ENCODE data around the gene PRR19. TPM values are rescaled to one million over a fixed set of nuclear protein-coding genes. Genes with fewer than 3 reads are reported as not detected.

Gene PRR19
- total RNA-seq, 1 donor from 2014 or later, result 1.7 TPM

DNA sequence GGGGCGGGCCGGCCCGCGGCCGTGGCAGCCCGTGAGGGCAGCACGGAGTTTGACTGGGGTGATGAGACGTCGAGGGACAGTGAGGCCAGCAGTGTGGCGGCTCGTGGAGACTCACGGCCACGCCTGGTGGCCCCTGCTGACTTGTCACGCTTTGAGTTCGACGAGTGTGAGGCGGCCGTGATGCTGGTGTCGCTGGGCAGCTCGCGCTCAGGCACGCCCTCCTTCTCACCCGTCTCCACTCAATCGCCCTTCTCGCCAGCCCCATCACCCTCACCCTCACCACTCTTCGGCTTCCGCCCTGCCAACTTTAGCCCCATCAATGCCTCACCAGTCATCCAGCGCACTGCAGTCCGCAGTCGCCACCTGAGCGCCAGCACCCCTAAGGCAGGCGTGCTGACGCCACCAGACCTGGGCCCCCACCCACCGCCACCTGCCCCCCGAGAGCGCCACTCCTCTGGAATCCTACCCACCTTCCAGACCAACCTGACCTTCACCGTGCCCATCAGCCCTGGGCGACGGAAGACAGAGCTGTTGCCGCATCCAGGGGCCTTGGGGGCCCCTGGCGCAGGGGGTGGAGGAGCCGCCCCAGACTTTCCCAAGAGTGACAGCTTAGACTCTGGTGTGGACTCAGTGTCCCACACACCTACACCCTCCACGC is 28.4 kb upstream of the PRR19 start:
- TF ChIP-seq, protein P1, sequence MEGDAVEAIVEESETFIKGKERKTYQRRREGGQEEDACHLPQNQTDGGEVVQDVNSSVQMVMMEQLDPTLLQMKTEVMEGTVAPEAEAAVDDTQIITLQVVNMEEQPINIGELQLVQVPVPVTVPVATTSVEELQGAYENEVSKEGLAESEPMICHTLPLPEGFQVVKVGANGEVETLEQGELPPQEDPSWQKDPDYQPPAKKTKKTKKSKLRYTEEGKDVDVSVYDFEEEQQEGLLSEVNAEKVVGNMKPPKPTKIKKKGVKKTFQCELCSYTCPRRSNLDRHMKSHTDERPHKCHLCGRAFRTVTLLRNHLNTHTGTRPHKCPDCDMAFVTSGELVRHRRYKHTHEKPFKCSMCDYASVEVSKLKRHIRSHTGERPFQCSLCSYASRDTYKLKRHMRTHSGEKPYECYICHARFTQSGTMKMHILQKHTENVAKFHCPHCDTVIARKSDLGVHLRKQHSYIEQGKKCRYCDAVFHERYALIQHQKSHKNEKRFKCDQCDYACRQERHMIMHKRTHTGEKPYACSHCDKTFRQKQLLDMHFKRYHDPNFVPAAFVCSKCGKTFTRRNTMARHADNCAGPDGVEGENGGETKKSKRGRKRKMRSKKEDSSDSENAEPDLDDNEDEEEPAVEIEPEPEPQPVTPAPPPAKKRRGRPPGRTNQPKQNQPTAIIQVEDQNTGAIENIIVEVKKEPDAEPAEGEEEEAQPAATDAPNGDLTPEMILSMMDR (IDR thresholded peaks at IDR 0.05), result no peak
- H3K4me3 Mint-ChIP-seq (ENCODE audit: unreplicated experiment), result no peak overlapping the region
- H3K27me3 Mint-ChIP-seq (ENCODE audit: low read depth), result no peaks in the 10 kb centered on the region
- peaks cover 15% of the 10 kb centered on the region for H3K36me3 Mint-ChIP-seq (ENCODE audit: low read depth)
- no peaks in the 10 kb centered on the region for H3K9me3 Mint-ChIP-seq (ENCODE audit: low read depth)
- H3K27ac Mint-ChIP-seq (ENCODE audit: unreplicated experiment), result no peak overlapping the region
- H3K4me1 Mint-ChIP-seq (ENCODE audit: low read depth), result peaks cover 58% of the 10 kb centered on the region
- DNase-seq (ENCODE audit: low spot score), result no peak

DNA sequence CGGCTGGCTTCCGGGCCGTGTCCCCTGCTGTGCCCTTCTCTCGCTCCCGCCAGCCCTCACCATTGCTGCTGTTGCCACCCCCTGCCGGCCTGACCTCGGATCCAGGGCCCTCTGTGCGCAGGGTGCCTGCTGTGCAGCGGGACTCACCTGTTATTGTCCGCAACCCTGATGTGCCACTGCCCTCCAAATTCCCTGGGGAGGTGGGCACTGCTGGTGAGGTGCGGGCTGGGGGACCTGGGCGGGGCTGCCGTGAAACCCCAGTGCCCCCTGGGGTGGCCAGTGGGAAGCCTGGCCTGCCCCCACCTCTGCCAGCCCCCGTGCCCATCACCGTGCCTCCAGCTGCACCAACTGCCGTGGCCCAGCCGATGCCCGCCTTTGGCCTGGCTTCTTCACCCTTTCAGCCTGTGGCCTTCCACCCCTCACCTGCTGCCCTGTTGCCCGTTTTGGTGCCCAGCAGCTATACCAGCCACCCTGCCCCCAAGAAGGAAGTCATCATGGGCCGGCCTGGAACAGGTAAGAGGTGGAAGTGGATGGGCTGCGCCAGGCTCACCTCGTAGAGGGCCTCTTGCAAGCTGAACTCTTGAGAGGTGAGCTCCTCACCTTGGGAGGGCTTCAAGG is 27.8 kb upstream of the PRR19 start:
- H3K27ac Mint-ChIP-seq (ENCODE audit: unreplicated experiment), result peak overlapping the region; percentile 24
- DNase-seq (ENCODE audit: low spot score), result no peak
- no peaks in the 10 kb centered on the region for H3K9me3 Mint-ChIP-seq (ENCODE audit: low read depth)
- no peak overlapping the region for H3K4me3 Mint-ChIP-seq (ENCODE audit: unreplicated experiment)
- H3K27me3 Mint-ChIP-seq (ENCODE audit: low read depth), result no peaks in the 10 kb centered on the region
- H3K36me3 Mint-ChIP-seq (ENCODE audit: low read depth), result peaks cover 15% of the 10 kb centered on the region
- TF ChIP-seq, protein P1 (IDR thresholded peaks at IDR 0.05), result no peak
- peaks cover 64% of the 10 kb centered on the region for H3K4me1 Mint-ChIP-seq (ENCODE audit: low read depth)

GRCh38 chr19:42275103-42275502 is 26.8 kb upstream of the PRR19 start:
- TF ChIP-seq, protein P1 (IDR thresholded peaks at IDR 0.05), result no peak
- Mint-ChIP-seq H3K27me3 (ENCODE audit: low read depth) (no peaks in the 10 kb centered on the region), H3K4me1 (ENCODE audit: low read depth) (peaks cover 64% of the 10 kb centered on the region), H3K36me3 (ENCODE audit: low read depth) (peaks cover 15% of the 10 kb centered on the region), H3K27ac (ENCODE audit: unreplicated experiment) (peak overlapping the region; percentile 76), H3K9me3 (ENCODE audit: low read depth) (no peaks in the 10 kb centered on the region), H3K4me3 (ENCODE audit: unreplicated experiment) (no peak overlapping the region)
- DNase-seq (ENCODE audit: low spot score), result no peak

- Mint-ChIP-seq H3K4me1 (ENCODE audit: low read depth) (peaks cover 60% of the 10 kb centered on the region), H3K27ac (ENCODE audit: unreplicated experiment) (peak overlapping the region; percentile 83), H3K4me3 (ENCODE audit: unreplicated experiment) (no peak overlapping the region), H3K36me3 (ENCODE audit: low read depth) (peaks cover 15% of the 10 kb centered on the region), H3K9me3 (ENCODE audit: low read depth) (no peaks in the 10 kb centered on the region), H3K27me3 (ENCODE audit: low read depth) (no peaks in the 10 kb centered on the region)
- DNase-seq (ENCODE audit: low spot score), result no peak
- TF ChIP-seq, protein P1 (IDR thresholded peaks at IDR 0.05), result no peak
Measured at GRCh38 chr19:42275517-42275916, 26.4 kb upstream of the PRR19 start.

DNA sequence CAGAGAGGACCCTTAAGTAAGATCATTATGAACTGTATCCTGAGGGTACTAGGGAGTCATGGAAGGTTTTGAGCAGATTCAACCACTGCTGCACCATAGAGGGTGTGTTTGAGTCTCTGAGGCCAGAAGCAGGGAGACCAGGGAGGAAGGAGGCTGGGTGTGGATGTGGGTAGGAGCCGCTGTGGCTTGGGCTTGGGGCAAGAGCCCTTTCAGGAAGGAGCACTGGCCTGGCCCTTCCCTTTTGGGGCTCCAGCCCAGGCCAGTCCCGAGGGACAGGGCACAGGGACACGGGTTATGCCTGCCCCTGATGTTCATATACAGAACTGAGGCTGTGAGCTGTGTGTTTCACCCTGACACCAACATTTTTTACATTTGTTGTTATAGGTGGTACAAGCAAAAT is 25.6 kb upstream of the PRR19 start:
- Mint-ChIP-seq H3K4me1 (ENCODE audit: low read depth) (peaks cover 53% of the 10 kb centered on the region), H3K9me3 (ENCODE audit: low read depth) (no peaks in the 10 kb centered on the region), H3K27me3 (ENCODE audit: low read depth) (no peaks in the 10 kb centered on the region), H3K27ac (ENCODE audit: unreplicated experiment) (peak overlapping the region; percentile 83), H3K4me3 (ENCODE audit: unreplicated experiment) (no peak overlapping the region), H3K36me3 (ENCODE audit: low read depth) (peaks cover 15% of the 10 kb centered on the region)
- TF ChIP-seq, protein P1 (IDR thresholded peaks at IDR 0.05), result no peak
- DNase-seq (ENCODE audit: low spot score), result no peak
